HG03442 (cell line): ENCODE measurements around the gene PMIS2.
A peak's percentile ranks its signal among the peaks of the same experiment; 100 is the strongest.

Experiments used
- ATAC-seq: cut with Tn5 transposase; IDR thresholded peaks from one replicate; pipeline ENCODE4 v1.9.1; 2021; ENCODE audit warnings: mild to moderate bottlenecking, moderate library complexity; ENCODE audit not compliant: unreplicated experiment

The PMIS2 gene

GRCh38 chr19:35585848-35586247 lies at the start of gene PMIS2:
PMIS2 (plus strand) TSS chr19:35586173; CDS start chr19:35586260, 87 bp downstream.
- no peak for ATAC-seq

GRCh38 chr19:35539314-35539713 lies 46.7 kb upstream of the PMIS2 start:
- ATAC-seq, result no peak

GRCh38 chr19:35539850-35540249 lies 46.1 kb upstream of the PMIS2 start:
- no peak for ATAC-seq

- ATAC-seq, result no peak
Measured at GRCh38 chr19:35540356-35540927, 45.5 kb upstream of the PMIS2 start.

- ATAC-seq, result no peak
Measured at GRCh38 chr19:35542209-35542608, 43.8 kb upstream of the PMIS2 start.

GRCh38 chr19:35543280-35544109 lies 42.5 kb upstream of the PMIS2 start:
- no peak for ATAC-seq

- ATAC-seq, result no peak
Measured at GRCh38 chr19:35544110-35544802, 41.7 kb upstream of the PMIS2 start.

GRCh38 chr19:35545001-35545854 lies 40.7 kb upstream of the PMIS2 start, which contains the start of gene TMEM147:
TMEM147 (plus strand) TSS chr19:35545626; CDS start chr19:35545740, 114 bp downstream.
- peak; percentile 72 for ATAC-seq

- peak; percentile 38 for ATAC-seq
Measured at GRCh38 chr19:35545855-35546381, 40.1 kb upstream of the PMIS2 start.

- no peak for ATAC-seq
Measured at GRCh38 chr19:35546532-35546931, 39.4 kb upstream of the PMIS2 start.

- ATAC-seq, result no peak
Measured at GRCh38 chr19:35549174-35549788, 36.7 kb upstream of the PMIS2 start.

- ATAC-seq, result no peak
Measured at GRCh38 chr19:35549879-35550523, 36.0 kb upstream of the PMIS2 start.

- ATAC-seq, result no peak
Measured at GRCh38 chr19:35551091-35551810, 34.7 kb upstream of the PMIS2 start.

GRCh38 chr19:35552534-35553384 lies 33.2 kb upstream of the PMIS2 start:
- no peak for ATAC-seq

GRCh38 chr19:35553385-35554000 lies 32.5 kb upstream of the PMIS2 start:
- no peak for ATAC-seq

- ATAC-seq, result no peak
Measured at GRCh38 chr19:35554076-35554475, 31.9 kb upstream of the PMIS2 start.

- ATAC-seq, result no peak
Measured at GRCh38 chr19:35555301-35556005, 30.5 kb upstream of the PMIS2 start.
